Measurements from ENCODE around the gene MCOLN2. TPM values are rescaled to one million over a fixed set of nuclear protein-coding genes. Genes with fewer than 3 reads are reported as not detected.

Gene MCOLN2
- total and polyA plus RNA-seq, 2 of the 4 experiments (the other 2 are of a cell fraction) = 0.43 to 0.54 TPM

- H3K36me3 ChIP-seq (ENCODE audit: control insufficient read depth, insufficient read depth, low read length) = no peaks in the 10 kb centered on the region
- H2BK120ac ChIP-seq (ENCODE audit: low read depth, low read length) = no peak overlapping the region
- dilution Hi-C loops (cut with HindIII; ENCODE audit: low sequenced_read_pairs, unreplicated experiment) = no loop called here
- DNase-seq (no peak), ATAC-seq (ENCODE audit: low read depth) (no peak)
- WGBS, 2 experiments (ENCODE audit: extremely low coverage in 2 of 2, insufficient read length in 1 of 2) = no CpG with 5 or more reads among the region's 2 CpGs
- H4K5ac ChIP-seq (ENCODE audit: low read depth, low read length) = no peak overlapping the region
- H2AK5ac ChIP-seq (ENCODE audit: low read depth, low read length) = no peak overlapping the region
- intact Hi-C loops (cut with micrococcal nuclease) = no loop called here
- no peak overlapping the region for H3K9ac ChIP-seq (ENCODE audit: low read depth, low read length)
- in situ Hi-C loops (cut with MboI; ENCODE audit: low sequenced_read_pairs) = no loop called here
- H3K79me1 ChIP-seq (ENCODE audit: low read depth in 1 of 2, low read length in 2 of 2) = no peaks in the 10 kb centered on the region
- H3K4me2 ChIP-seq (ENCODE audit: low read depth, low read length) = no peak overlapping the region
- H2BK20ac ChIP-seq (ENCODE audit: low read depth, low read length) = no peak overlapping the region
- TF ChIP-seq POLR2A (IDR thresholded peaks at IDR 0.05; ENCODE audit: low read depth, low read length) (no peak), RAD21 (IDR thresholded peaks at IDR 0.05; ENCODE audit: low read length) (no peak), MAZ (IDR thresholded peaks at IDR 0.05; ENCODE audit: borderline replicate concordance, low read depth, low read length) (no peak), BHLHE40 (IDR thresholded peaks at IDR 0.05; ENCODE audit: low read depth, low read length) (no peak), ELK1 (IDR thresholded peaks at IDR 0.05; ENCODE audit: borderline replicate concordance, low read depth, low read length) (no peak), SMC3 (IDR thresholded peaks at IDR 0.05; ENCODE audit: low read depth, low read length) (no peak), MAFK (IDR thresholded peaks at IDR 0.05; ENCODE audit: low read depth, low read length) (no peak), CEBPB (IDR thresholded peaks at IDR 0.05; ENCODE audit: low read depth, low read length) (no peak), RFX5 (IDR thresholded peaks at IDR 0.05; ENCODE audit: low read depth, low read length) (no peak), MXI1 (IDR thresholded peaks at IDR 0.05; ENCODE audit: borderline replicate concordance, low read depth, low read length) (no peak)
- TF ChIP-seq, protein P1, sequence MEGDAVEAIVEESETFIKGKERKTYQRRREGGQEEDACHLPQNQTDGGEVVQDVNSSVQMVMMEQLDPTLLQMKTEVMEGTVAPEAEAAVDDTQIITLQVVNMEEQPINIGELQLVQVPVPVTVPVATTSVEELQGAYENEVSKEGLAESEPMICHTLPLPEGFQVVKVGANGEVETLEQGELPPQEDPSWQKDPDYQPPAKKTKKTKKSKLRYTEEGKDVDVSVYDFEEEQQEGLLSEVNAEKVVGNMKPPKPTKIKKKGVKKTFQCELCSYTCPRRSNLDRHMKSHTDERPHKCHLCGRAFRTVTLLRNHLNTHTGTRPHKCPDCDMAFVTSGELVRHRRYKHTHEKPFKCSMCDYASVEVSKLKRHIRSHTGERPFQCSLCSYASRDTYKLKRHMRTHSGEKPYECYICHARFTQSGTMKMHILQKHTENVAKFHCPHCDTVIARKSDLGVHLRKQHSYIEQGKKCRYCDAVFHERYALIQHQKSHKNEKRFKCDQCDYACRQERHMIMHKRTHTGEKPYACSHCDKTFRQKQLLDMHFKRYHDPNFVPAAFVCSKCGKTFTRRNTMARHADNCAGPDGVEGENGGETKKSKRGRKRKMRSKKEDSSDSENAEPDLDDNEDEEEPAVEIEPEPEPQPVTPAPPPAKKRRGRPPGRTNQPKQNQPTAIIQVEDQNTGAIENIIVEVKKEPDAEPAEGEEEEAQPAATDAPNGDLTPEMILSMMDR (conservative IDR thresholded peaks at IDR 0.05; ENCODE audit: low read depth, low read length) = no peak
- H3K4me1 ChIP-seq (ENCODE audit: control insufficient read depth, insufficient read depth, low read length) = no peaks in the 10 kb centered on the region
- H3K4me3 ChIP-seq (ENCODE audit: insufficient read depth, low read depth, low read length) = no peak overlapping the region
- no peak overlapping the region for H3K27ac ChIP-seq (ENCODE audit: insufficient read depth, low read length)
- no peak overlapping the region for H3K56ac ChIP-seq (ENCODE audit: extremely low read depth, insufficient read depth, low read length)
- BruUV-seq (replicated peaks) = no TSS peak
- no peak overlapping the region for H4K8ac ChIP-seq (ENCODE audit: low read depth in 2 of 2, low read length in 2 of 2)
- H2BK15ac ChIP-seq (ENCODE audit: low read depth, low read length) = no peak overlapping the region
- H4K91ac ChIP-seq (ENCODE audit: insufficient read depth, low read depth, low read length) = no peak overlapping the region
- H3K18ac ChIP-seq (ENCODE audit: low read depth, low read length) = no peak overlapping the region
- H4K20me1 ChIP-seq (ENCODE audit: insufficient read depth, low read length) = no peaks in the 10 kb centered on the region
- CTCF ChIA-PET = no interaction called here
- no peak overlapping the region for H3K14ac ChIP-seq (replicated peaks; ENCODE audit: low read depth, low read length)
- no peak overlapping the region for H2BK5ac ChIP-seq (ENCODE audit: low read depth, low read length, poor library complexity, severe bottlenecking)
- peaks cover 45% of the 10 kb centered on the region for H3K27me3 ChIP-seq (ENCODE audit: control insufficient read depth, insufficient read depth, low read length)
- H3K4ac ChIP-seq (ENCODE audit: low read depth, low read length) = no peak overlapping the region
- no peak overlapping the region for H2AK9ac ChIP-seq (replicated peaks; ENCODE audit: low read depth, low read length, poor library complexity)
- POLR2A ChIA-PET (ENCODE audit: unreplicated experiment) = interaction anchor here (0.6 kb wide), 1 partner anchor 12 kb away, joined by 6 read pairs; no protein-coding TSS in a partner anchor
- no peak overlapping the region for H2AFZ ChIP-seq (replicated peaks; ENCODE audit: low read length, poor library complexity)
- H3K9me1 ChIP-seq (ENCODE audit: insufficient read depth, low read length) = no peaks in the 10 kb centered on the region
- no peaks in the 10 kb centered on the region for H3K9me3 ChIP-seq (ENCODE audit: control insufficient read depth, insufficient read depth, low read length)
- no peak overlapping the region for H3K23ac ChIP-seq (ENCODE audit: low read depth, low read length)
Measured at GRCh38 chr1:84896279-84896678, 100.6 kb downstream of the MCOLN2 start.

Data from IMR-90 (cell line).